SH-SY5Y (cell line): Measurements from ENCODE around the gene HAUS7.

ENCODE experiments used
- GATA2 ChIP-seq: IDR thresholded peaks from 2 replicates; pipeline ENCODE4 v1.6.1; 2011; ENCODE audit warnings: mild to moderate bottlenecking, low read depth, low read length
- GATA3 ChIP-seq: IDR thresholded peaks from 2 replicates; pipeline ENCODE4 v1.6.1; 2011; ENCODE audit warnings: low read depth, mild to moderate bottlenecking, low read length, moderate library complexity

The HAUS7 gene

GRCh38 chrX:153434801-153435200, 35.6 kb downstream of the HAUS7 start:
- TF ChIP-seq GATA3 (no peak), GATA2 (no peak)

- no peak for TF ChIP-seq GATA3
- no peak for TF ChIP-seq GATA2
Measured at GRCh38 chrX:153433781-153434285, 36.5 kb downstream of the HAUS7 start.

DNA sequence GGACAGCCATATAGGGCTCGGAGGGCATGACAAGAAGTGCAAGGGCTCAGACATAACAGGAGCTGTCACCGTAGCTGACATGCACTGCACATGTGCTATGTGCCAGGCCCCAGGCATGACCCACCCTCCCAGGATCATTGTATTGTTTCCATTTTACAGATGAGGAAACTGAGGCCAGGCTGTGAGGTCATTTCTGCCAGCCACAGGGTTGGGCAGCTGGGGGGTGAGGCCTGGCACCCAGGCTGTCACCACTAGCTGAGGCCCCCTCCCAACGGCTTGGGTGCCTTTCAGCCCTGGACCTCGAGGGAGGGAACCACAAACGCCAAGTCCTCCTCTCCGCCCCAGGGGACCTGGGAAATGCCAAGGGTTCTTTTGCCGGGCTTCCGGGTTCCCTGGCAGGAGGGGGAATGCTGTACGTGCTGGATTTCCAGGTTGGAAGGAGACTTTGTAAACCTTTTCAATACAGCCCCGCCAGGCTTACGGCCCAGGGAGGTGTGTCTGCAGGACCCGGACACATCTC, 37.2 kb downstream of the HAUS7 start:
- TF ChIP-seq GATA2 (no peak), GATA3 (no peak)

GRCh38 chrX:153430796-153431195, 39.6 kb downstream of the HAUS7 start:
- no peak for TF ChIP-seq GATA2

- TF ChIP-seq GATA2 (no peak), GATA3 (no peak)
Measured at GRCh38 chrX:153426204-153426603, 44.2 kb downstream of the HAUS7 start.

- TF ChIP-seq GATA2 (no peak), GATA3 (no peak)
Measured at GRCh38 chrX:153423652-153424051, 46.7 kb downstream of the HAUS7 start.

DNA sequence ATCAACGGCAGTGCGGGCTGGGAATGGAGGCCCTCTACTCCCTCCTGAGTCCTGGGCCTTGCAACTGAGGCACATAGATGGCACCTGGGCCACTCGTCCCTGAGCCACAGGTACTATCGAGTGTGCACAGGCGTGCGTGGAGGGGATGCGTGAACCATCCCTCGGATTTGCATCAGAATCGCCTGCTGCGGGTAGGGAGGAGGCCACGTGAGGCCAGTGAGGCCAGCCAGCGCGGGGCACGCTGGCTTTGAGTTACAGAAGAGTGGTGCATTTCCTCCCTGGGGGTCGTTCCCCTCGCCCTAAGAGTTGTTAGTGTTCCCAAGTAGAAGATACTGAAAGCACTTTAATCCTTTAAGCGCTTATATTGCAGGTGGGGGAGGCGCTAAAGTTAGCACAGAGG, 48.5 kb downstream of the HAUS7 start:
- TF ChIP-seq GATA2: no peak
- TF ChIP-seq GATA3: no peak

DNA sequence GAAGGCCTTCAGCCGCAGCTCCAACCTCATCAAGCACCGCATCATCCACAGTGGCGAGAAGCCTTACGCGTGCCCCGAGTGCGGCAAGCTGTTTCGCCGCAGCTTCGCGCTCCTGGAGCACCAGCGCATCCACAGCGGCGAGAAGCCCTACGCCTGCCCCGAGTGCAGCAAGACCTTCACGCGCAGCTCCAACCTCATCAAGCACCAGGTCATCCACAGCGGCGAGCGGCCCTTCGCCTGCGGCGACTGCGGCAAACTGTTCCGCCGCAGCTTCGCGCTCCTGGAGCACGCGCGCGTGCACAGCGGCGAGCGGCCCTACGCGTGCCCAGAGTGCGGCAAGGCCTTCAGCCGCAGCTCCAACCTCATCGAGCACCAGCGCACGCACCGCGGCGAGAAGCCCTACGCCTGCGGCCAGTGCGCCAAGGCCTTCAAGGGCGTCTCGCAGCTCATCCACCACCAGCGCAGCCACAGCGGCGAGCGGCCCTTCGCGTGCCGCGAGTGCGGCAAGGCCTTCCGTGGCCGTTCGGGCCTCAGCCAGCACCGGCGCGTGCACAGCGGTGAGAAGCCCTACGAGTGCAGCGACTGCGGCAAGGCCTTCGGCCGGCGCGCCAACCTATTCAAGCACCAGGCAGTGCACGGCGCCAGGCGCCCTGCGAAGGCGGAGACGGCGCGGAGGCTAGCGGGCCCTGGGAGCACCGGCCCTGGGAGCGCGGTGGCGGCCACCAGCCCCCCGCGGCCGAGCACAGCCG, 49.4 kb downstream of the HAUS7 start:
- TF ChIP-seq GATA3: no peak
- TF ChIP-seq GATA2: no peak

DNA sequence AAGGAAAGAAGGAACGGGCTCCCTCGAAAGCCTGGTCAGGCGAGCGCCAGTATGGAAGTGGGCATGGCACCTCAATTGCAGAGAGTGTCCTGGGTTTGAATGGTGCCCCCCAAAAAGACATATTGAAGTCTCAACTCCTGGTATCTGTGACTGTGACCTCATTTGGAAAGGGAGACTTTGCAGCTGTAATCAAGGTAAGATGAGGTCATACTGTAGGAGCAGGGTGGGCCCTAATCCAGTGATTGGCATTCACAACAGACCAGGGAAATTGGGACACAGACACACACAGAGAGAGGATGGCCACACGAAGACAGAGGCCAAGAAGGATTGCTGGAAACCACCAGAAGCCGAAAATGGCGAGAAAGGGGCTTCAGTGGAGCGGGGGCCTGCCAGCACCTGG, 52.7 kb downstream of the HAUS7 start:
- no peak for TF ChIP-seq GATA2
- TF ChIP-seq GATA3: no peak

DNA sequence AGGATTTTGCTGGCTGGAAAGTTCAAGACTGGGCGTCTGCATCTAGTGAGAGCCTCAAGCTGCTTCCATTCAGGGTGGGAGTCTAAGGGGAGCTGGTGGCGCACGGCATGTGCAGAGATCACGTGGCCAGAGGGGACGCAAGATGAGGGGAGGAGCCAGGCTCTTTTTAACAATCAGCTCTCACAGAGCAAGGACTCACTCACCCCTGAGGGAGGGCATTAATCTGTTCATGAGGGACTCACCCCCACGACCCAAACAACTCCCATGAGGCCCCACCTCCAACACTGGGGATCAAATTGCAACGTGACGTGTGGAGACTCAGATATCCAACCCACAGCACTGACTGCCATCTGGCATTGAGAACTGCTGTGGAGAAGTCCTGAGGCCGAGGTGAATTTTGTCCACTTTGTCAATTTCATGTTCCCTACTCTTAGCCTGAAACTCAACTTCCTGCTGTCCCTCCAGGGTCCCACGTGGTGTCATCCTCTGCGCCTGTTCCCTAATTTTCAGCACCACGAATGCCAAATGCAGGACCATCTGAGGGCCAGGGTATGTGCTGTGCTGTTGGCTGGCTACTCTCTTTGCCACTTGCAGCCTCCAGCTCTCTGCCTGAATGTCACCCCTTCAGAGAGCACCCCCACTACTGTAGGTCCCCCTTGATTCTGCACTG, 53.5 kb downstream of the HAUS7 start:
- TF ChIP-seq GATA2 (no peak), GATA3 (no peak)

- TF ChIP-seq GATA2: no peak
- TF ChIP-seq GATA3: no peak
Measured at GRCh38 chrX:153414856-153415510, 55.4 kb downstream of the HAUS7 start.

- TF ChIP-seq GATA2 (no peak), GATA3 (no peak)
Measured at GRCh38 chrX:153413731-153414130, 56.6 kb downstream of the HAUS7 start.

DNA sequence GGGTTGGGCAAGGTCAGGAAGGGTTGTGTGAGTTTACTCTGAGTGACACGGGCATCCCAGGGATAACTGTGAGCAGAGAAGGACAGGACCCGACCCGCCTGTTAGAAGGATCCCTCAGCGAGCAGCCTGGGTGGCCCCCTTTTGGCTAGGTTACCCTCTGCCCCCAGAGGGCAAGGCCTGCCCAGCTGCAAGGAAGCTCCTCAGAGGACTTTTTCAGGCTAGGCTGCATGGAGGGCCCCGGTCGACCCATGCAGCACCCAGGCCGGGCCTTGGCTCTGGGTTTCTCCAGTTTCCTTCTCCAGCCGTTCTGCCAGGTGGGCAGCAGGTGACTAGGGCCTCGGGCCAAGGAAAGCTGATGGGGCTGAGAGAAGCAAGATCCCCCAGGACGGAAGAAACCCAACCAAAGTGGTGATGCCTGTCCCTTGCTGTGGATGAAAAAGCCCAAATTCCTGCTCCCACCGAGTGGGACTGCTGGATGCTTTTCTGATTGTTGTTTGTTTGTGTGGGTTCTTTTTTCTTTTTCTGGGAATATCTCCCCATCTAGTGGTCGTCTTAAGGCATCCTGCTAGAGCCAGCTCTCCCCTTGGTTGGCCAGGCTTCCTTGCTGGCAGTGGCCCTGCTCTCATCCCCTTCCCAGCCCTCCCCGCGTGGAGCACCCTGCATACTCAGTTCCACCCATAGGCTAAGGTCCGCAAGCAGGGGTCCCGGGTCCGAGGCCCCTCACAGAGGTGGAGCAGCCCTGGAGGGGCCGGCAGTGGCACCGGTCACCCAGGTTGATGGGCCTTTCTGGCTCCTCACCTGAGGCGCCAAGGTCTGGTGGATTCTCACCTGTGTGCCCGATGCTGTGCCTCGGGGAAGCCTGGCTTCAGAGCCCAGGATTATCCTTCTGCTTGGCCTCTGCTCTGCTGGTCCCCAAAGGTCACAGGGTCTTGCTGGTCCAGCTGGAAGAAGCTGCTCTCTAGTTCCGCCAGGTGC, 57.3 kb downstream of the HAUS7 start:
- TF ChIP-seq GATA2: no peak
- no peak for TF ChIP-seq GATA3

DNA sequence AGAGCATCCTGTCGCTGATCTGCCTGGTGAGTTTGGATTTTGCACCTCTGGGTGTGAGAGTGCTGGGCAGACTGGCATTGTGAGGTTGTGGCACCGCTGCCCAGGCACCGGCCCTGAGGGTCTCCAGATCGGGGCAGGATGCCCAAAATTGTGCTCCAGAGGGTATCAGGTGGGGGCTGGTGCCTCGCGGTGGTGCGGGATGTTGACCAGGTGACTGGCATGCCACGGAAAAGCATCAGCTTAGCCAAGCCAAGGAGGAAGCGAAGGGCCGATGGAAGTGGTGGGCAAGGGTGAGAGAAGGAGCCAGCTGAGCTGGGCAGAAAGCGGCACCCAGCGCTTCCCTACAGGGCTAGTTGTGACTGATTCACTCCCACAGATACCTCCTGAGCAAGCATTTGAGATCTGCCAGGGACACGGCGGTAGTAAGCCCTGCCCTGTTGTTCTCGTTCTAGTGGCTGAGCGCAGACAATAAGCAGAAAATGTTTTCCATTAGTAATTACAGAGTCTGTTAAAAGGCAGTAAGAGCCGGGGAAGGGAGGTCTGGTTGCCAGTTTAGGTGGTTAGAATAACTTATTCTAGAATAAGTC, 58.3 kb downstream of the HAUS7 start:
- TF ChIP-seq GATA3: no peak
- no peak for TF ChIP-seq GATA2
